Tibial artery (tissue), 4 donors: ENCODE measurements around the gene MYMX.

ENCODE experiments used
- DNase-seq, 2 donors: peaks; one replicate each; pipeline ENCODE4 v3.0.0-alpha.2; 2019
- H3K27ac ChIP-seq, 2 donors: fragments of 200-600 bp; sonication (generic) in 1 of 2; 1 replicate in 1 of 2; 2 replicates in 1 of 2; pipeline ENCODE4 v1.5.1; 2018 to 2019; ENCODE audit warnings: mild to moderate bottlenecking in 1 of 2
- H3K27me3 ChIP-seq, 2 donors: fragments of 200-600 bp; sonication (generic) in 1 of 2; one replicate each; pipeline versions ENCODE4 v1.5.1 to v1.6.0; 2016 to 2019
- H3K36me3 ChIP-seq, 3 donors: fragments of 200-600 bp; sonication (generic) in 2 of 3; one replicate each; pipeline ENCODE4 v1.5.1; 2016 to 2019; ENCODE audit warnings: mild to moderate bottlenecking in 2 of 3
- H3K4me1 ChIP-seq, 4 donors: fragments of 200-600 bp; sonication (generic) in 2 of 4; 1 replicate in 3 of 4; 2 replicates in 1 of 4; pipeline ENCODE4 v1.5.1; 2016 to 2019
- H3K4me3 ChIP-seq, 2 donors: fragments of 200-600 bp; sonication (generic) in 1 of 2; 1 replicate in 1 of 2; 2 replicates in 1 of 2; pipeline ENCODE4 v1.5.1; 2018 to 2019; ENCODE audit warnings: mild to moderate bottlenecking in 2 of 2
- H3K9me3 ChIP-seq, 3 donors: fragments of 200-600 bp; sonication (generic) in 1 of 3; one replicate each; pipeline ENCODE4 v1.5.1; 2016 to 2019
- intact Hi-C: fragments of 100-400 bp; cut with DNase I; formaldehyde crosslinking; loops from one replicate; pipeline ENCODE4 v1.15.0; 2023; ENCODE audit warnings: low total_unique reads
- TF ChIP-seq, protein P1 (sequence below), 2 experiments: fragments of 200-600 bp in 1 of 2; fragments of 450-650 bp in 1 of 2; IDR thresholded peaks; one replicate each; pipeline ENCODE4 v1.5.1; 2017 to 2019; ENCODE audit warnings: antibody characterized with exemption in 2 of 2, mild to moderate bottlenecking in 1 of 2, moderate library complexity in 1 of 2

The MYMX gene

DNA sequence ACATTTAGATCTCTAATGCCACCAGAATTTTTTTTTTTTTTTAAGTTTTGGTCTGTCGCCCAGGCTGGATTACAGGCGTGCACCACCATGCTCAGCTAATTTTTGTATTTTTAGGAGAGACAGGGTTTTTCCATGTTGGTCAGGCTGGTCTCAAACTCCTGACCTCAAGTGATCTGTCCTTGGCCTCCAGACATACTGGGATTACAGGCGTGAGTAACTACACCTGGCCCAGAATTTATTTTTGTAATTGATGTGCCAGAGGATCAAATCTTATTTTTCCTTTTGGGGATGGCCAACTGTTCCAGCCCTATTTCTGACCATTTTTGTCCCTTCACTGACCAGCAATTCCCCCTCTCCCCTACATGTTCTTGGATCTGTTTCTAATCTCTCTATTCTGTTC, 18.0 kb upstream of the MYMX start:
- Histone ChIP-seq H3K36me3 (no peaks in the 10 kb centered on the region), H3K4me1 (peaks cover 0 to 3% (median 0%) of the 10 kb centered on the region in 4 donors), H3K4me3 (no peak overlapping the region), H3K9me3 (no peaks in the 10 kb centered on the region), H3K27me3 (no peaks in the 10 kb centered on the region), H3K27ac (peak overlapping the region in 1 of 2 donors; percentile 61)
- intact Hi-C loops, result no loop called here
- TF ChIP-seq, protein P1, sequence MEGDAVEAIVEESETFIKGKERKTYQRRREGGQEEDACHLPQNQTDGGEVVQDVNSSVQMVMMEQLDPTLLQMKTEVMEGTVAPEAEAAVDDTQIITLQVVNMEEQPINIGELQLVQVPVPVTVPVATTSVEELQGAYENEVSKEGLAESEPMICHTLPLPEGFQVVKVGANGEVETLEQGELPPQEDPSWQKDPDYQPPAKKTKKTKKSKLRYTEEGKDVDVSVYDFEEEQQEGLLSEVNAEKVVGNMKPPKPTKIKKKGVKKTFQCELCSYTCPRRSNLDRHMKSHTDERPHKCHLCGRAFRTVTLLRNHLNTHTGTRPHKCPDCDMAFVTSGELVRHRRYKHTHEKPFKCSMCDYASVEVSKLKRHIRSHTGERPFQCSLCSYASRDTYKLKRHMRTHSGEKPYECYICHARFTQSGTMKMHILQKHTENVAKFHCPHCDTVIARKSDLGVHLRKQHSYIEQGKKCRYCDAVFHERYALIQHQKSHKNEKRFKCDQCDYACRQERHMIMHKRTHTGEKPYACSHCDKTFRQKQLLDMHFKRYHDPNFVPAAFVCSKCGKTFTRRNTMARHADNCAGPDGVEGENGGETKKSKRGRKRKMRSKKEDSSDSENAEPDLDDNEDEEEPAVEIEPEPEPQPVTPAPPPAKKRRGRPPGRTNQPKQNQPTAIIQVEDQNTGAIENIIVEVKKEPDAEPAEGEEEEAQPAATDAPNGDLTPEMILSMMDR (IDR thresholded peaks at IDR 0.05), result no peak
- no peak for DNase-seq

DNA sequence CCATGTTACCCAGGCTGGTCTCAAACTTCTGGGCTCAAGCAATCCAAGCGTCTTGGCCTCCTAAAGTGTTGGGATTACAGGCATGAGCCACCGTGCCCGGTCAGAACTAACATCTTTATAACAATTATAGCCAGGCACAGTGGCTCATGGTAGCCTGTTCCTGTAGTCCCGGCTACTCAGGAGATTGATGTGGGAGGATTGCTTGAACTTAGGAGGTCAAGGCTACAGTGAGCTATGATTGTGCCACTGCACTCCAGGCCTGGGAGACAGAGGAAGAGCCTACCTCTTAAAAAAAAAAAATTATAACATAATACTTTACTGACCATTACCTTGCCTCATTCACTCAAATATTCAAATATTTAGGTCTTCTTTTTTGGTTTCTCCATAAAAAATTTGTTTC, 16.8 kb upstream of the MYMX start:
- peaks cover 0 to 3% (median 0%) of the 10 kb centered on the region in 4 donors for H3K4me1 ChIP-seq
- no peak for DNase-seq
- H3K27ac ChIP-seq, result peak overlapping the region in 1 of 2 donors; percentile 61
- no peak overlapping the region for H3K4me3 ChIP-seq
- intact Hi-C loops, result no loop called here
- H3K9me3 ChIP-seq, result no peaks in the 10 kb centered on the region
- TF ChIP-seq, protein P1 (IDR thresholded peaks at IDR 0.05), result no peak
- no peaks in the 10 kb centered on the region for H3K27me3 ChIP-seq
- no peaks in the 10 kb centered on the region for H3K36me3 ChIP-seq

DNA sequence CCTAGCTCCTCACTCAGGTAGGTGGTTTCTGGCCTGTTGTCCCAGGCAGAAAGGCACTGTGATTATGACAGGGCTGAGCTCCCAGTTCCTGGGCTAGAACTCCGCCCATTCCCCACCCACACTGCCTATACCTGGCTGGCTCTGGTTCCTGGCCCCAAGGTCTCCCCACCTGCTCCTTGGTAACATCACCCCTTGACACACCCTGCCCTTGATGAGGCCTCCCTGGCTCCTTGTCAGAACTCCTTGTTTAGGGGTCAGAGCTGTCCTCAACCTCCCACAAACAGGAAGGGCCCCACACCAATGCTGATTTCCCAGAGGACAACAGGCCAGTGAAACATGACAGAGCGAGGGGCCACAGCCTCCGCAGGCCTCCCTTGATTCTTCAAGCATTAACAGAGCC, 15.5 kb upstream of the MYMX start:
- Histone ChIP-seq H3K27ac (no peak overlapping the region), H3K4me1 (peaks cover 0 to 3% (median 0%) of the 10 kb centered on the region in 4 donors), H3K9me3 (no peaks in the 10 kb centered on the region), H3K36me3 (no peaks in the 10 kb centered on the region), H3K27me3 (no peaks in the 10 kb centered on the region), H3K4me3 (no peak overlapping the region)
- intact Hi-C loops, result no loop called here
- TF ChIP-seq, protein P1 (IDR thresholded peaks at IDR 0.05), result no peak
- no peak for DNase-seq

DNA sequence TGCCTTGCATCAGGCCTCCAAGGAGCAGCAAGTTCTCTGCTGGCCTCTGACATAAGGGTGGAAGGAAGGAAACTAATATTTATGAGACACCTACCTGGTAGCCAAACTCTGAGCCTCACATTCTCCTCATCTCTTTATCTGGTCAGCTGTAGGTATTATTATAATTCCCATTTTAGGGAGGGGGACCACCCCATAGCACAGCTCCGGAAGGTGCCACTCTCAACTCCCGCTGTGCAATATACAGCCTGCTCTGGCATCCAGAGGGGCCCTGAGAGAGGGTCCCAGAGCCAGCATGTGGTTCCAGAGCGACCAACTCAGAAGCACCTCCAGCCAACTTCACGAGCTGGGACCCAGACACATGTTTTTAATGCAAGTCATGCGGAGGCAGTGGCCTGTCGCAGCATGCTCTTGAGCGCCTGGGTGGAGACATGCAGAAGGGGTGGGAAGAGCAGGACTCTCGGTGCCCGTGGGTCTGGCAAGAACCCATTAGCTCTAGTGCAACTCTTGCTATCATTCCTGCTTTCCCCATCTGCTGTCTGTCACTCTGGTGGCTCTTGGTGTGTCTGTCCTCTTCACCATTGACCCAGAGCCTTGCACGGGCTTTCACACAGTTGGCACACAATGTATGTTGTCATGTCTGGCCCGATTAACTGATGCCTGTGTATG, 15.0 kb upstream of the MYMX start:
- Histone ChIP-seq H3K27ac (no peak overlapping the region), H3K36me3 (no peaks in the 10 kb centered on the region), H3K9me3 (no peaks in the 10 kb centered on the region), H3K4me1 (peaks cover 0 to 3% (median 0%) of the 10 kb centered on the region in 4 donors), H3K4me3 (no peak overlapping the region), H3K27me3 (no peaks in the 10 kb centered on the region)
- TF ChIP-seq, protein P1 (IDR thresholded peaks at IDR 0.05), result no peak
- intact Hi-C loops, result no loop called here
- no peak for DNase-seq

DNA sequence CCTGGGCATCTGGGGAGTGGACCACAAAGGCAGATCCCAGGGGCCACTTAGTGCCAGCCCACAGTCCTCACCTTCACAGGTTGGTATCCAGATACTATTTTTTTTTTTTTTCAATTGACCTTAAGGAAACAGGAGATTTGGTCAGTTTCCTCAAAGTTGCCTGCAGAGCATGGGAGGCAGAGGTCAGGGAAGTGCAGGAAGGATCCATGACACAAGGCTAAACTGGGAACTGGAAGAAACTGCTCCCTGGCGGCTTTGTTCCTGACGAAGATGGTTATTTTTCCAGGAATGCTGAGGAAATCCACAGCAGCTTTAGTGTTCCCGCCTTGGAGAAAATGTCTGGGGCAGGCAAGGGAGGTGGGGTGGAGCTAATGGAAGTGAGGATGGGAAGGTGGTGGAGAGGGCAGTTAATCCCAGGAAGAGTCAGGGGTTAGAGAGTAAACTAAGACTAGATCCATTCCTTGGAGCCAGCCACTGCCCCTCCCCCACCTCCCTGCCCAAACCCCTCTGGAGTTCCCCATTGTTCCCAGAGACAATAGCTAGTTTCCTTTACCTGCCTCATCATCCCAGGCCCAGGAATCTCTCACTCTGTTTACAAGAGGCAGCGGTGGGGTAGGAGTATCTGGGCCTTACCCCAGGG, 14.3 kb upstream of the MYMX start:
- Histone ChIP-seq H3K36me3 (no peaks in the 10 kb centered on the region), H3K27me3 (no peaks in the 10 kb centered on the region), H3K9me3 (no peaks in the 10 kb centered on the region), H3K4me3 (no peak overlapping the region), H3K27ac (no peak overlapping the region), H3K4me1 (peaks cover 0 to 3% (median 0%) of the 10 kb centered on the region in 4 donors)
- TF ChIP-seq, protein P1 (IDR thresholded peaks at IDR 0.05), result no peak
- no peak for DNase-seq
- intact Hi-C loops, result no loop called here
